ENCODE results near the gene ADCY10. TPM values are rescaled to one million over a fixed set of nuclear protein-coding genes. Genes with fewer than 3 reads are reported as not detected.

Gene ADCY10
- total RNA-seq, 1 experiment from 2014 or later = 0.20 TPM

- Histone ChIP-seq H3T11ph (ENCODE audit: low read length) (no peak overlapping the region), H3K23me2 (ENCODE audit: insufficient read length, low read depth, low read length, poor library complexity, severe bottlenecking) (no peaks in the 10 kb centered on the region), H2AFZ (ENCODE audit: low read length) (no peak overlapping the region), H3K79me2 (ENCODE audit: insufficient read depth, low read length) (no peaks in the 10 kb centered on the region), H4K20me1 (ENCODE audit: control insufficient read depth, insufficient read depth, insufficient read length) (no peaks in the 10 kb centered on the region), H3K23ac (ENCODE audit: insufficient read length, low read depth, low read length) (no peak overlapping the region), H2AK5ac (ENCODE audit: insufficient read length, low read length) (no peak overlapping the region), H2BK12ac (ENCODE audit: insufficient read length, low read depth, low read length) (no peak overlapping the region), H4K8ac (replicated peaks; ENCODE audit: insufficient read length, low read depth, low read length) (no peak overlapping the region), H3K4me2 (ENCODE audit: insufficient read depth, insufficient read length, low read length) (no peak overlapping the region), H2BK120ac (ENCODE audit: low read depth, low read length, poor library complexity, severe bottlenecking) (no peak overlapping the region), H3K79me1 (ENCODE audit: insufficient read depth, low read depth, low read length, poor library complexity, severe bottlenecking) (no peaks in the 10 kb centered on the region), H3K4ac (ENCODE audit: low read depth, low read length) (no peak overlapping the region), H2BK5ac (ENCODE audit: insufficient read length, low read length) (no peak overlapping the region), H3K9ac (ENCODE audit: extremely low read depth, insufficient read length, low read length) (no peak overlapping the region), H2BK15ac (ENCODE audit: low read depth, low read length) (no peak overlapping the region), H4K5ac (ENCODE audit: insufficient read length, low read depth, low read length) (no peak overlapping the region), H3K14ac (ENCODE audit: insufficient read depth, low read length) (no peak overlapping the region), H3K9me3 (ENCODE audit: control insufficient read depth, low read depth, low read length) (no peaks in the 10 kb centered on the region), H3K56ac (ENCODE audit: insufficient read length, low read depth, low read length) (no peak overlapping the region), H3K18ac (ENCODE audit: insufficient read length, low read depth, low read length) (no peak overlapping the region), H4K91ac (ENCODE audit: insufficient read length, low read depth, low read length) (no peak overlapping the region), H3K4me1 (ENCODE audit: insufficient read depth, low read length) (no peaks in the 10 kb centered on the region), H3K27ac (ENCODE audit: insufficient read length, low read depth, low read length) (no peak overlapping the region), H2BK20ac (ENCODE audit: low read depth, low read length, poor library complexity, severe bottlenecking) (no peak overlapping the region), H3K27me3 (ENCODE audit: insufficient read depth, low read length) (no peaks in the 10 kb centered on the region)
- Mint-ChIP-seq H3K27ac (no peak overlapping the region), H3K4me3 (no peak overlapping the region), H3K36me3 (ENCODE audit: insufficient read depth in 1 of 3, low read depth in 3 of 3) (no peaks in the 10 kb centered on the region; a peak in 1 of 7 replicates), H3K4me1 (peaks cover 4 to 6% of the 10 kb centered on the region in 2 experiments; a peak in 3 of 4 replicates), H3K27me3 (ENCODE audit: low read depth) (no peaks in the 10 kb centered on the region), H3K9me3 (no peaks in the 10 kb centered on the region)
- DNase-seq = no peak
- no peak for TF ChIP-seq CTCF (conservative IDR thresholded peaks at IDR 0.05)
These were observed 8.1 kb upstream of the ADCY10 start for GRCh38 chr1:167922023-167922422.

Data from H9 (cell line).